Uterus (tissue), 2 donors: Measurements from ENCODE around the gene PLSCR2.

ENCODE experiments used
- POLR2A ChIP-seq, 2 donors: fragments of 450-650 bp; IDR thresholded peaks; one replicate each; pipeline ENCODE4 v1.6.1; 2016; ENCODE audit warnings: antibody characterized with exemption in 2 of 2, mild to moderate bottlenecking in 1 of 2, moderate library complexity in 1 of 2
- TF ChIP-seq, protein P1 (sequence below), 4 experiments: fragments of 200-600 bp in 2 of 4; fragments of 450-650 bp in 2 of 4; sonication (generic) in 2 of 4; IDR thresholded peaks; one replicate each; pipeline ENCODE4 v1.5.1; 2016 to 2019; ENCODE audit warnings: antibody characterized with exemption in 4 of 4, mild to moderate bottlenecking in 2 of 4, moderate library complexity in 1 of 4

DNA sequence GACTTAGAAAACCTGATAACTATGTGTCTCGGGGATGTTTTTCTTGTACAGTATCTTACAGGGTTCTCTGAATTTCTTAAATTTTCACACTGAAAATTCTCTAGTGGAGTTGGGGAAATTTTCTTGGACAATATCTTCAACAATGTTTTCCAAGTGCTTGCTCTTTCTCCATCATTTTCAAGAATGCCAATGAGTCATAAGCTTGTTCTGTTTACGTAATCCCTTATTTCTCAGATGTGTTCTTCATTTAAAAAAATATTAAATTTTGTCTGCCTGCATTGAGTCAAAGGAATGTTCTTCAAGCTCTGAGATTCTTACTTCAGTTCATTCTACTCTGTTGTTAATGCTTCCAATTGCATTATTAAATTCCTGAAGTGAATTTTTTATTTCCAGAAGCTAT lies 21.9 kb upstream of the PLSCR2 start:
- TF ChIP-seq, protein P1, sequence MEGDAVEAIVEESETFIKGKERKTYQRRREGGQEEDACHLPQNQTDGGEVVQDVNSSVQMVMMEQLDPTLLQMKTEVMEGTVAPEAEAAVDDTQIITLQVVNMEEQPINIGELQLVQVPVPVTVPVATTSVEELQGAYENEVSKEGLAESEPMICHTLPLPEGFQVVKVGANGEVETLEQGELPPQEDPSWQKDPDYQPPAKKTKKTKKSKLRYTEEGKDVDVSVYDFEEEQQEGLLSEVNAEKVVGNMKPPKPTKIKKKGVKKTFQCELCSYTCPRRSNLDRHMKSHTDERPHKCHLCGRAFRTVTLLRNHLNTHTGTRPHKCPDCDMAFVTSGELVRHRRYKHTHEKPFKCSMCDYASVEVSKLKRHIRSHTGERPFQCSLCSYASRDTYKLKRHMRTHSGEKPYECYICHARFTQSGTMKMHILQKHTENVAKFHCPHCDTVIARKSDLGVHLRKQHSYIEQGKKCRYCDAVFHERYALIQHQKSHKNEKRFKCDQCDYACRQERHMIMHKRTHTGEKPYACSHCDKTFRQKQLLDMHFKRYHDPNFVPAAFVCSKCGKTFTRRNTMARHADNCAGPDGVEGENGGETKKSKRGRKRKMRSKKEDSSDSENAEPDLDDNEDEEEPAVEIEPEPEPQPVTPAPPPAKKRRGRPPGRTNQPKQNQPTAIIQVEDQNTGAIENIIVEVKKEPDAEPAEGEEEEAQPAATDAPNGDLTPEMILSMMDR (IDR thresholded peaks at IDR 0.05), result no peak
- TF ChIP-seq POLR2A (IDR thresholded peaks at IDR 0.05), result no peak
